KMS-11 (cell line): ENCODE results near the gene CYB5R2.

Experiments used
- H2AFZ ChIP-seq: fragments of 200-600 bp; sonication (generic); 2 replicates; pipeline ENCODE4 v1.6.1; 2016; ENCODE audit warnings: antibody characterized with exemption, mixed run types, low read depth
- H3K27ac ChIP-seq: fragments of 200-600 bp; sonication (generic); 2 replicates; pipeline ENCODE4 v1.6.1; 2016; ENCODE audit warnings: mild to moderate bottlenecking, mixed run types
- H3K27me3 ChIP-seq: fragments of 200-600 bp; sonication (generic); 2 replicates; pipeline ENCODE4 v1.6.1; 2017; ENCODE audit warnings: mild to moderate bottlenecking, low read depth, mixed run types, moderate library complexity; ENCODE audit not compliant: insufficient read depth
- H3K36me3 ChIP-seq: fragments of 200-600 bp; sonication (generic); 2 replicates; pipeline ENCODE4 v1.6.1; 2017; ENCODE audit warnings: mild to moderate bottlenecking, mixed run types; ENCODE audit not compliant: insufficient read depth
- H3K4me1 ChIP-seq: fragments of 200-600 bp; sonication (generic); 2 replicates; pipeline ENCODE4 v1.6.1; 2016; ENCODE audit warnings: mild to moderate bottlenecking, low read depth, mixed run types; ENCODE audit not compliant: poor library complexity, severe bottlenecking
- H3K4me2 ChIP-seq: fragments of 200-600 bp; sonication (generic); 2 replicates; pipeline ENCODE4 v1.7.0; 2016; ENCODE audit warnings: mild to moderate bottlenecking, mixed run types
- H3K4me3 ChIP-seq: fragments of 200-600 bp; sonication (generic); IDR thresholded peaks from 2 replicates; pipeline ENCODE4 v1.6.1; 2017; ENCODE audit warnings: low read depth, low read length, mixed read lengths; ENCODE audit not compliant: insufficient read depth
- H3K79me2 ChIP-seq: fragments of 200-600 bp; sonication (generic); 2 replicates; pipeline ENCODE4 v1.6.1; 2016; ENCODE audit warnings: low read depth, mixed run types; ENCODE audit not compliant: insufficient read depth
- H3K9ac ChIP-seq: fragments of 200-600 bp; sonication (generic); 2 replicates; pipeline ENCODE4 v1.6.1; 2016; ENCODE audit warnings: mild to moderate bottlenecking, mixed run types
- H4K20me1 ChIP-seq: fragments of 200-600 bp; sonication (generic); 2 replicates; pipeline ENCODE4 v1.6.1; 2016; ENCODE audit warnings: mild to moderate bottlenecking, mixed run types; ENCODE audit not compliant: insufficient read depth
- CTCF ChIP-seq: fragments of 200-600 bp; sonication (generic); conservative IDR thresholded peaks from 2 replicates; pipeline ENCODE4 v1.6.1; 2017; ENCODE audit warnings: low read depth, mild to moderate bottlenecking, antibody characterized with exemption, low read length, moderate library complexity, mixed read lengths

The CYB5R2 gene

GRCh38 chr11:7670641-7671040 is 2.7 kb downstream of the CYB5R2 start:
- Histone ChIP-seq H3K79me2 (no peaks in the 10 kb centered on the region), H3K27me3 (no peaks in the 10 kb centered on the region), H3K4me1 (peaks cover 21% of the 10 kb centered on the region), H3K27ac (no peak overlapping the region), H3K36me3 (no peaks in the 10 kb centered on the region), H2AFZ (no peak overlapping the region), H4K20me1 (no peaks in the 10 kb centered on the region), H3K4me2 (no peak overlapping the region; the same call in 1 of the 2 replicates), H3K9ac (no peak overlapping the region), H3K4me3 (no peak overlapping the region)
- no peak for TF ChIP-seq CTCF

- Histone ChIP-seq H3K27me3 (no peaks in the 10 kb centered on the region), H3K27ac (no peak overlapping the region), H3K9ac (no peak overlapping the region), H3K4me3 (no peak overlapping the region), H3K4me2 (no peak overlapping the region), H2AFZ (no peak overlapping the region), H4K20me1 (no peaks in the 10 kb centered on the region), H3K4me1 (peaks cover 24% of the 10 kb centered on the region), H3K36me3 (no peaks in the 10 kb centered on the region), H3K79me2 (no peaks in the 10 kb centered on the region)
- no peak for TF ChIP-seq CTCF
Measured at GRCh38 chr11:7668911-7669310, 4.4 kb downstream of the CYB5R2 start.

DNA sequence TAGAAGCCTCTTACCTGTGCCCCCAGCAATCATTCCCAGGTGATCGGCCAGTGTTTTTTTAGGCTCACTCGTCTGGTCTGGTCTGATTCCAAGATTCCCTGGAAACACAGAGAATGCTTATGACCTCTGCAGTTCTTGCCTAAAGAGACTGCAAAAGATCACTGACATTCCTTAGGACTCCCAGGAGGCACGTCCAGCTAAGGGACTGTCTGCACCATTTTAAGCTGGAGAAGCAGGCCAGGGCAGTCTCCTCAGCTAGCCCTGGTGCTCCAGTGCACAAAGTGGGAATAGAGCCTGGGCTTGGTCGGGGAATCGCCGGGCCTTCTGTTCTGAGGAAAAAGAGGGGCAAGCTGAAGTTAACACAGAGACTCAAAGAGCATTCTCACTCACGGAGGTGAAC is 4.8 kb downstream of the CYB5R2 start:
- no peak for TF ChIP-seq CTCF
- Histone ChIP-seq H3K27me3 (no peaks in the 10 kb centered on the region), H3K27ac (no peak overlapping the region), H3K4me3 (no peak overlapping the region), H4K20me1 (no peaks in the 10 kb centered on the region), H2AFZ (no peak overlapping the region), H3K36me3 (no peaks in the 10 kb centered on the region), H3K9ac (no peak overlapping the region), H3K79me2 (no peaks in the 10 kb centered on the region), H3K4me2 (no peak overlapping the region), H3K4me1 (peaks cover 24% of the 10 kb centered on the region)

- Histone ChIP-seq H3K36me3 (no peaks in the 10 kb centered on the region), H3K27ac (no peak overlapping the region), H3K4me2 (no peak overlapping the region)
Measured at GRCh38 chr11:7667460-7667859, 5.8 kb downstream of the CYB5R2 start.

More at GRCh38 chr11:7667460-7667859, 5.8 kb downstream of the CYB5R2 start:
- H3K79me2 ChIP-seq, result no peaks in the 10 kb centered on the region
- TF ChIP-seq CTCF, result no peak
- no peaks in the 10 kb centered on the region for H4K20me1 ChIP-seq
- no peak overlapping the region for H3K9ac ChIP-seq
- H3K4me3 ChIP-seq, result no peak overlapping the region
- H3K4me1 ChIP-seq, result peaks cover 21% of the 10 kb centered on the region
- no peaks in the 10 kb centered on the region for H3K27me3 ChIP-seq
- no peak overlapping the region for H2AFZ ChIP-seq
